HCT116 (cell line): ENCODE measurements around the gene SMG6.

Source experiments
- CBX3 ChIP-seq: IDR thresholded peaks from 2 replicates; pipeline ENCODE4 v1.6.1; 2012; ENCODE audit warnings: low read depth
- CEBPB ChIP-seq: IDR thresholded peaks from 2 replicates; pipeline ENCODE4 v1.6.1; 2012; ENCODE audit warnings: low read depth
- CTCF ChIP-seq, 3 experiments: fragments of 200-600 bp in 1 of 3; sonication (generic) in 1 of 3; IDR thresholded peaks in 2 of 3; conservative IDR thresholded peaks in 1 of 3; 2 replicates each; pipeline ENCODE4 v1.5.1; 2012 to 2017; ENCODE audit warnings: low read depth in 2 of 3, low read length in 2 of 3, antibody characterized with exemption in 1 of 3, borderline replicate concordance in 1 of 3, control low read depth in 1 of 3, mild to moderate bottlenecking in 1 of 3, mixed read lengths in 1 of 3, mixed run types in 1 of 3, moderate library complexity in 1 of 3; ENCODE audit not compliant: insufficient read depth in 1 of 3
- EZH2 ChIP-seq: fragments of 200-600 bp; sonication (generic); IDR thresholded peaks from 2 replicates; pipeline ENCODE4 v1.6.1; 2017; ENCODE audit warnings: antibody characterized with exemption, mixed run types
- EZH2phosphoT487 ChIP-seq: fragments of 200-600 bp; IDR thresholded peaks from 2 replicates; pipeline ENCODE4 v1.6.1; 2018; ENCODE audit warnings: antibody characterized with exemption, borderline replicate concordance
- MAX ChIP-seq: IDR thresholded peaks from 2 replicates; pipeline ENCODE4 v1.6.1; 2012
- POLR2A ChIP-seq: IDR thresholded peaks from 2 replicates; pipeline ENCODE4 v1.7.0; 2011; ENCODE audit warnings: borderline replicate concordance; ENCODE audit not compliant: insufficient read depth, insufficient read length; ENCODE audit errors: extremely low read depth
- RAD21 ChIP-seq: IDR thresholded peaks from 2 replicates; pipeline ENCODE4 v1.6.1; 2012; ENCODE audit warnings: low read depth, mild to moderate bottlenecking
- REST ChIP-seq: IDR thresholded peaks from 2 replicates; pipeline ENCODE4 v1.6.1; 2012; ENCODE audit warnings: low read depth
- ZBTB33 ChIP-seq: IDR thresholded peaks from 2 replicates; pipeline ENCODE4 v1.6.1; 2011; ENCODE audit warnings: mild to moderate bottlenecking, low read length, moderate library complexity; ENCODE audit not compliant: insufficient replicate concordance; ENCODE audit errors: extremely low read depth
- ZNF274 ChIP-seq: fragments of 200-500 bp; sonication (Bioruptor generic); IDR thresholded peaks from 2 replicates; pipeline ENCODE4 v1.6.1; 2014; ENCODE audit warnings: mild to moderate bottlenecking, low read depth, low read length, inconsistent platforms

DNA sequence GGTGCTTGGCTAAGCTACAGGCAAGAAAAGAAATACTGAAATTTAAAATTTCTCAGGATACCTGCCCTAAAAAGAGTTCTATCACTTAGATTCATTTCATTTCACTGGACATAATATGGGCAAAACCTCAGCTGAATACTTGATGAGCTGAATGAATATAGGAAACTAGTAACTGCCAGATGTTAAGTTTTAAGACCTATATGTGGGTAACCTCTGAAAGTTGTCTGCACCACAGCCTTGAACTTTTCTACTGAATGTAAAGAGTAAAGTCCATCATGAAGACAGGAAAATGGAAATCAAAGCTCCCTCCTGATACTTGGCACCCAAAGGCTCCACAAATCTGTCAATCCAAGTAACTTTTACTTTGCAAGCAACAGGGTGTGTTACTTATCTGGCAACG lies 197.9 kb downstream of the SMG6 start:
- no peak for TF ChIP-seq MAX
- no peak for TF ChIP-seq CTCF (IDR thresholded peaks at IDR 0.05 in 2 of 3, conservative IDR thresholded peaks at IDR 0.05 in 1 of 3; ENCODE audit: borderline replicate concordance in 1 of 3, insufficient read depth in 1 of 3, low read depth in 2 of 3, low read length in 2 of 3)
- TF ChIP-seq CEBPB: no peak
- TF ChIP-seq POLR2A: no peak
- no peak for TF ChIP-seq CBX3
- TF ChIP-seq RAD21: no peak
- TF ChIP-seq EZH2phosphoT487: no peak
- TF ChIP-seq ZNF274: no peak
- no peak for TF ChIP-seq EZH2
- no peak for TF ChIP-seq REST
- TF ChIP-seq ZBTB33: no peak
